HepG2 (cell line): ENCODE results near the gene MME. TPM values are rescaled to one million over a fixed set of nuclear protein-coding genes. Genes with fewer than 3 reads are reported as not detected.

Source experiments
- ARID4A ChIP-seq: sonication (generic); formaldehyde crosslinking; IDR thresholded peaks from 2 replicates; pipeline ENCODE4 v1.5.0; 2020; ENCODE audit warnings: mild to moderate bottlenecking, missing genetic modification reagents, borderline replicate concordance
- GZF1 ChIP-seq: sonication (generic); formaldehyde crosslinking; IDR thresholded peaks from 2 replicates; pipeline ENCODE4 v1.5.1; 2020; ENCODE audit warnings: mild to moderate bottlenecking, missing genetic modification reagents
- HNRNPLL ChIP-seq: fragments of 200-400 bp; formaldehyde crosslinking; IDR thresholded peaks from 2 replicates; pipeline ENCODE4 v1.6.1; 2017; ENCODE audit warnings: mild to moderate bottlenecking, low read depth, low read length; ENCODE audit not compliant: poor library complexity, severe bottlenecking
- JUND ChIP-seq: sonication (generic); formaldehyde crosslinking; IDR thresholded peaks from 2 replicates; pipeline ENCODE4 v1.8.0; 2022; ENCODE audit warnings: mild to moderate bottlenecking, missing genetic modification reagents
- ZNF788 ChIP-seq: sonication (generic); formaldehyde crosslinking; IDR thresholded peaks from 2 replicates; pipeline ENCODE4 v1.5.0; 2020; ENCODE audit warnings: mild to moderate bottlenecking, missing genetic modification reagents, borderline replicate concordance
- ZNF800 ChIP-seq: sonication (generic); formaldehyde crosslinking; IDR thresholded peaks from 2 replicates; pipeline ENCODE4 v1.4.0; 2020; ENCODE audit warnings: missing genetic modification reagents
- polyA plus RNA-seq, 8 experiments: library from polyadenylated mRNA; depleted of rRNA in 3 of 8; stranded (reverse) in 7 of 8; unstranded in 1 of 8; fragments of >200 nt; fragmentation: Illumina TruSeq in 4 of 8; extraction: Trizol in 4 of 8; gene quantifications; 2 replicates each; pipeline versions ENCODE4 v1.2.1 to v1.2.3, GENCODE V29; 2011 to 2016; ENCODE audit warnings: low read depth in 4 of 8, missing spikeins in 1 of 8, mixed read lengths in 1 of 8; ENCODE audit not compliant: insufficient read depth in 1 of 8
- total RNA-seq, 5 experiments: library from RNA; depleted of rRNA; stranded (reverse); fragments of >200 nt; fragmentation: Illumina TruSeq; extraction: Trizol; gene quantifications; 2 replicates each; pipeline ENCODE4 v1.2.3, GENCODE V29; 2016; ENCODE audit warnings: low read depth in 1 of 5

The MME gene
- total and polyA plus RNA-seq, 2 of the 13 experiments (the other 11 are each of a cell fraction or from before 2014, with no cell fraction given), result not detected

GRCh38 chr3:155079746-155080487 is at the start of gene MME (continued):
- TF ChIP-seq ZNF800 (CRISPR knock-in tag) (peak; percentile 92), GZF1 (no peak), HNRNPLL (peak; percentile 50), ZNF788 (CRISPR knock-in tag) (0 out of 2 replicates have a peak, but pooled peaks have one; percentile 26), JUND (CRISPR knock-in tag) (no peak), ARID4A (no peak)
